ENCODE measurements around the gene SLC25A43.
"Not testable (repeated sequence)": the region's sequence is repeated elsewhere in the genome, so short reads cannot be mapped to it uniquely, and the experiment has no call there.

SLC25A43 gene

DNA sequence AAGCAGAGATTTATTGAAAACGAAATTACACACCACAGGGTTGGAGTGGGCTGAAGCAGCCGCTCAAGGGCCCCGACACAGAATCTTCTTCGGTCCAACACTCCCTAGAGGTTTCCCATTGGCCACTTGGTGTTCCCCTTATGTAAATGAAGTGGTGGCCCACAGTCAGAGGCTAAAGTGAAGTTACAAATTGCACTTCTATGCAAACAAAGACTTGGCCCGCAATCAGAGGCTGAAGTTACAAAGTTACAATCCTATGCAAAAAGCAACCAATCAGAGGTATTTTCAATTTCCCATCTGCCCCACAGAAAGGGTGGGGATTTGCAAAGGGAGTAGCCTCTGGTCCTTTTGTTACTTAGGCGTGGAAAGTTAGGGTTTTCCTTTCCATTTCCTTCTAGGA is 35.7 kb upstream of the SLC25A43 start:
- Histone ChIP-seq H2AK5ac (ENCODE audit: low read length, severe bottlenecking) (no peak overlapping the region), H3K18ac (ENCODE audit: low read depth in 1 of 2, low read length in 2 of 2) (no peak overlapping the region), H4K91ac (ENCODE audit: low read length) (no peak overlapping the region), H2BK120ac (ENCODE audit: low read depth, low read length) (no peak overlapping the region), H3K4me2 (ENCODE audit: low read length, poor library complexity, severe bottlenecking) (no peak overlapping the region), H3K4ac (ENCODE audit: low read depth in 1 of 2, low read length in 2 of 2) (no peak overlapping the region), H3K23ac (ENCODE audit: low read length in 2 of 2) (no peak overlapping the region), H2AFZ (ENCODE audit: low read depth, low read length) (no peak overlapping the region), H3K14ac (ENCODE audit: low read length in 2 of 2) (no peak overlapping the region), H3K79me1 (replicated peaks; ENCODE audit: low read length, poor library complexity, severe bottlenecking) (no peaks in the 10 kb centered on the region), H3K9me3 (ENCODE audit: control insufficient read depth, low read length) (no peaks in the 10 kb centered on the region), H3K4me1 (ENCODE audit: control insufficient read depth, insufficient read depth, low read depth, low read length) (no peaks in the 10 kb centered on the region), H2BK15ac (ENCODE audit: low read depth, poor library complexity, severe bottlenecking) (no peak overlapping the region), H3K27me3 (ENCODE audit: control insufficient read depth in 1 of 2, insufficient read depth in 1 of 2, low read length in 2 of 2) (peaks cover 0 to 2% of the 10 kb centered on the region in 2 experiments), H3K9ac (ENCODE audit: low read length) (no peak overlapping the region), H3K36me3 (ENCODE audit: control insufficient read depth in 1 of 2, insufficient read depth in 2 of 2, low read depth in 1 of 2, low read length in 2 of 2) (no peaks in the 10 kb centered on the region), H3K4me3 (ENCODE audit: insufficient read depth in 1 of 2, low read depth in 1 of 2, low read length in 2 of 2) (no peak overlapping the region), H4K8ac (ENCODE audit: low read length) (no peak overlapping the region), H2BK12ac (ENCODE audit: low read length in 2 of 2) (no peak overlapping the region), H2BK5ac (ENCODE audit: low read depth, low read length, poor library complexity, severe bottlenecking) (no peak overlapping the region), H3K27ac (ENCODE audit: low read length, poor library complexity, severe bottlenecking) (no peak overlapping the region)
- 79% methylated on average over 3 of the region's 6 CpGs for WGBS
- no peak for DNase-seq

- not testable (repeated sequence) for H2BK15ac ChIP-seq (ENCODE audit: low read depth, poor library complexity, severe bottlenecking); H3K79me1 ChIP-seq (replicated peaks; ENCODE audit: low read length, poor library complexity, severe bottlenecking); H2BK5ac ChIP-seq (ENCODE audit: low read depth, low read length, poor library complexity, severe bottlenecking); H3K36me3 ChIP-seq (ENCODE audit: control insufficient read depth in 1 of 2, insufficient read depth in 2 of 2, low read depth in 1 of 2, low read length in 2 of 2); H4K91ac ChIP-seq (ENCODE audit: low read length); H3K27ac ChIP-seq (ENCODE audit: low read length, poor library complexity, severe bottlenecking); H4K8ac ChIP-seq (ENCODE audit: low read length); DNase-seq; H3K18ac ChIP-seq (ENCODE audit: low read depth in 1 of 2, low read length in 2 of 2); H3K23ac ChIP-seq (ENCODE audit: low read length in 2 of 2); H3K9me3 ChIP-seq (ENCODE audit: control insufficient read depth, low read length); H2BK120ac ChIP-seq (ENCODE audit: low read depth, low read length); H3K4me1 ChIP-seq (ENCODE audit: control insufficient read depth, insufficient read depth, low read depth, low read length); H2AK5ac ChIP-seq (ENCODE audit: low read length, severe bottlenecking); H3K27me3 ChIP-seq (ENCODE audit: control insufficient read depth in 1 of 2, insufficient read depth in 1 of 2, low read length in 2 of 2); H3K4ac ChIP-seq (ENCODE audit: low read depth in 1 of 2, low read length in 2 of 2); H3K4me2 ChIP-seq (ENCODE audit: low read length, poor library complexity, severe bottlenecking); H2BK12ac ChIP-seq (ENCODE audit: low read length in 2 of 2); H2AFZ ChIP-seq (ENCODE audit: low read depth, low read length); H3K4me3 ChIP-seq (ENCODE audit: insufficient read depth in 1 of 2, low read depth in 1 of 2, low read length in 2 of 2); H3K14ac ChIP-seq (ENCODE audit: low read length in 2 of 2); H3K9ac ChIP-seq (ENCODE audit: low read length)
- WGBS, result 90% methylated on average over 1 of the region's 2 CpGs
These were observed 27.3 kb upstream of the SLC25A43 start for GRCh38 chrX:119371861-119372260.

DNA sequence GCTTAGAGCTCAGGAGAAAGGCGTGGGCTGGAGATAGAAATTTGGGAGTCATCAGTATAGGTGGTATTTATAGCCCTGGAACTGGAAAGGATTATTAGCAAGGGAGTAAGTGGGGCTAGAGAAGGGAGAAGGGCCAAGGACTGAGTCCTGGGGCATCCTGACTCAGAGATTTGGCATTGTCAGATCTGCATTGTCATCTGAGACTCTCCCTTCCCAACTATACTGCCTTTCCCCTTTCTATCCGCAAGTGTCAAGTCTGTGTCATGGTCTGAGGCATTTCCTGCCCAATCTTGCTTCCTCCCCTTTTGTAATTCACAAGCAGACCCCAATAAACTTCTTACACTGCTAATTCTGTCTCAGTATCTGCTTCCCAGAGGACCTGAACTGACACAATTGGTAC is 24.4 kb upstream of the SLC25A43 start:
- H2BK12ac ChIP-seq (ENCODE audit: low read length in 2 of 2), result no peak overlapping the region

GRCh38 chrX:119375561-119375960 is 23.6 kb upstream of the SLC25A43 start:
- DNase-seq, result no peak
- no peak overlapping the region for H3K9ac ChIP-seq (ENCODE audit: low read length)
- no peak overlapping the region for H3K27ac ChIP-seq (ENCODE audit: low read length, poor library complexity, severe bottlenecking)

More for the DNA sequence above, 24.4 kb upstream of the SLC25A43 start:
- Histone ChIP-seq H3K27ac (ENCODE audit: low read length, poor library complexity, severe bottlenecking) (no peak overlapping the region), H4K91ac (ENCODE audit: low read length) (no peak overlapping the region), H3K4me2 (ENCODE audit: low read length, poor library complexity, severe bottlenecking) (no peak overlapping the region), H2BK5ac (ENCODE audit: low read depth, low read length, poor library complexity, severe bottlenecking) (no peak overlapping the region), H4K8ac (ENCODE audit: low read length) (no peak overlapping the region), H3K23ac (ENCODE audit: low read length in 2 of 2) (no peak overlapping the region), H3K36me3 (ENCODE audit: control insufficient read depth in 1 of 2, insufficient read depth in 2 of 2, low read depth in 1 of 2, low read length in 2 of 2) (no peaks in the 10 kb centered on the region), H3K18ac (ENCODE audit: low read depth in 1 of 2, low read length in 2 of 2) (no peak overlapping the region), H3K4ac (ENCODE audit: low read depth in 1 of 2, low read length in 2 of 2) (no peak overlapping the region), H3K4me3 (ENCODE audit: insufficient read depth in 1 of 2, low read depth in 1 of 2, low read length in 2 of 2) (no peak overlapping the region), H3K27me3 (ENCODE audit: control insufficient read depth in 1 of 2, insufficient read depth in 1 of 2, low read length in 2 of 2) (no peaks in the 10 kb centered on the region), H3K79me1 (replicated peaks; ENCODE audit: low read length, poor library complexity, severe bottlenecking) (no peaks in the 10 kb centered on the region), H2AK5ac (ENCODE audit: low read length, severe bottlenecking) (no peak overlapping the region), H3K9ac (ENCODE audit: low read length) (no peak overlapping the region), H2AFZ (ENCODE audit: low read depth, low read length) (no peak overlapping the region), H2BK120ac (ENCODE audit: low read depth, low read length) (no peak overlapping the region), H3K14ac (ENCODE audit: low read length in 2 of 2) (no peak overlapping the region), H3K9me3 (ENCODE audit: control insufficient read depth, low read length) (no peaks in the 10 kb centered on the region), H2BK15ac (ENCODE audit: low read depth, poor library complexity, severe bottlenecking) (no peak overlapping the region), H3K4me1 (ENCODE audit: control insufficient read depth, insufficient read depth, low read depth, low read length) (no peaks in the 10 kb centered on the region)
- WGBS, result 44% methylated on average over 2 of the region's 2 CpGs
- no peak for DNase-seq

More at GRCh38 chrX:119375561-119375960, 23.6 kb upstream of the SLC25A43 start:
- no peak overlapping the region for H2BK15ac ChIP-seq (ENCODE audit: low read depth, poor library complexity, severe bottlenecking)
- no peaks in the 10 kb centered on the region for H3K27me3 ChIP-seq (ENCODE audit: control insufficient read depth in 1 of 2, insufficient read depth in 1 of 2, low read length in 2 of 2)
- H2AK5ac ChIP-seq (ENCODE audit: low read length, severe bottlenecking), result no peak overlapping the region
- no peak overlapping the region for H4K8ac ChIP-seq (ENCODE audit: low read length)
- no peak overlapping the region for H4K91ac ChIP-seq (ENCODE audit: low read length)
- H3K14ac ChIP-seq (ENCODE audit: low read length in 2 of 2), result no peak overlapping the region
- no peak overlapping the region for H2BK12ac ChIP-seq (ENCODE audit: low read length in 2 of 2)
- no peak overlapping the region for H3K4me3 ChIP-seq (ENCODE audit: insufficient read depth in 1 of 2, low read depth in 1 of 2, low read length in 2 of 2)
- H3K36me3 ChIP-seq (ENCODE audit: control insufficient read depth in 1 of 2, insufficient read depth in 2 of 2, low read depth in 1 of 2, low read length in 2 of 2), result no peaks in the 10 kb centered on the region
- H3K4ac ChIP-seq (ENCODE audit: low read depth in 1 of 2, low read length in 2 of 2), result no peak overlapping the region
- H2AFZ ChIP-seq (ENCODE audit: low read depth, low read length), result no peak overlapping the region
- H3K4me2 ChIP-seq (ENCODE audit: low read length, poor library complexity, severe bottlenecking), result no peak overlapping the region
- no peak overlapping the region for H3K18ac ChIP-seq (ENCODE audit: low read depth in 1 of 2, low read length in 2 of 2)
- H3K79me1 ChIP-seq (replicated peaks; ENCODE audit: low read length, poor library complexity, severe bottlenecking), result no peaks in the 10 kb centered on the region
- no peaks in the 10 kb centered on the region for H3K4me1 ChIP-seq (ENCODE audit: control insufficient read depth, insufficient read depth, low read depth, low read length)
- no peak overlapping the region for H2BK5ac ChIP-seq (ENCODE audit: low read depth, low read length, poor library complexity, severe bottlenecking)
- 65% methylated on average over 2 of the region's 3 CpGs for WGBS
- no peak overlapping the region for H2BK120ac ChIP-seq (ENCODE audit: low read depth, low read length)
- no peaks in the 10 kb centered on the region for H3K9me3 ChIP-seq (ENCODE audit: control insufficient read depth, low read length)
- no peak overlapping the region for H3K23ac ChIP-seq (ENCODE audit: low read length in 2 of 2)

Data from mesenchymal stem cell (in vitro differentiated cells and primary cell).